ENCODE results near the gene CAMK2N1.

Gene CAMK2N1

DNA sequence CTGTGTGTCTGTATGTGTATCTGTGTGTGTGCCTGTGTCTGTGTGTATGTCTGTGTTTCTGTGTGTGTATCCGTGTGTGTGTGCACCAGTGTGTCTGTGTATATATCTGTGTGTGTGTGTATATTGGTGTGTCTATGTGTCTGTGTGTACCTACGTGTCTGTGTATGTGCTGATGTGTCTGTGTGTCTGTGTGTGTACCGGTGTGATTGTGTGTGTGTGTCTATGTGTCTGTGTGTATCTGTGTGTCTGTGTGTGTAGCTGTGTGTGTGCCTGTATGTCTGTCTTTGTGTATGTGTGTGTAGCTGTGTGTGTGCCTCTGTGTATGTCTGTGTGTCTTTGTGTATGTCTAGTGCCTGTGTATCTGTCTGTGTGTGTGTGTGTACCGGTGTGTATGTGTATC lies 32.0 kb downstream of the CAMK2N1 start:
- TF ChIP-seq, protein P1, sequence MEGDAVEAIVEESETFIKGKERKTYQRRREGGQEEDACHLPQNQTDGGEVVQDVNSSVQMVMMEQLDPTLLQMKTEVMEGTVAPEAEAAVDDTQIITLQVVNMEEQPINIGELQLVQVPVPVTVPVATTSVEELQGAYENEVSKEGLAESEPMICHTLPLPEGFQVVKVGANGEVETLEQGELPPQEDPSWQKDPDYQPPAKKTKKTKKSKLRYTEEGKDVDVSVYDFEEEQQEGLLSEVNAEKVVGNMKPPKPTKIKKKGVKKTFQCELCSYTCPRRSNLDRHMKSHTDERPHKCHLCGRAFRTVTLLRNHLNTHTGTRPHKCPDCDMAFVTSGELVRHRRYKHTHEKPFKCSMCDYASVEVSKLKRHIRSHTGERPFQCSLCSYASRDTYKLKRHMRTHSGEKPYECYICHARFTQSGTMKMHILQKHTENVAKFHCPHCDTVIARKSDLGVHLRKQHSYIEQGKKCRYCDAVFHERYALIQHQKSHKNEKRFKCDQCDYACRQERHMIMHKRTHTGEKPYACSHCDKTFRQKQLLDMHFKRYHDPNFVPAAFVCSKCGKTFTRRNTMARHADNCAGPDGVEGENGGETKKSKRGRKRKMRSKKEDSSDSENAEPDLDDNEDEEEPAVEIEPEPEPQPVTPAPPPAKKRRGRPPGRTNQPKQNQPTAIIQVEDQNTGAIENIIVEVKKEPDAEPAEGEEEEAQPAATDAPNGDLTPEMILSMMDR (IDR thresholded peaks at IDR 0.05): no peak
- H3K27ac ChIP-seq: no peak overlapping the region
- H3K4me3 ChIP-seq: no peak overlapping the region
- DNase-seq (ENCODE audit: low spot score): no peak

DNA sequence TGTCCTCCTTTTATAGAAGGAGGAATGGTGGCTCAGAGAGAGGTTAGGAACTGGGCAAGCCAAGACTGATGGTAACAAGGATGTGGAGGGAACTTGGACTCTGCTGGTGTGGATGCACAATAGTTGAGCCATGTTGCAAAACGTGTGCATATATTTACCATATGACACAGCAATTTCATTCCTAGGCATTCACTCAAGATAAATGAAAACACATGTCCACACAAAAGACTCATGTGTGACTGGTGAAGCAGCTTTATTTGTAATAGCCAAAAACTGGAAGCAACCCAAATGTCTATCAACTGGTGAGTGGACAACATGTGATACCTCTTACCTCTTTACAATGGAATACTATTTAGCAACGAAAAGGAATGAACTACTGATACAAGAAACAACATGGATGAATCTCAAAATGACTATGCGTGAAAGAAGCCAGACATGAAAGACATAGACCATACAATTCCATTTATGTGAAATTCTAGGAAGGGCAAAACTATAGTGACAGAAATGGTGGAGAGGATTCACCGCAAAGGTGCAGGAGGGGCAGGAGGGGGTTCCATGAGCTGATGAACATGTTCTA lies 36.2 kb downstream of the CAMK2N1 start:
- H3K27ac ChIP-seq: no peak overlapping the region
- TF ChIP-seq, protein P1 (IDR thresholded peaks at IDR 0.05): no peak
- H3K4me3 ChIP-seq: no peak overlapping the region
- no peak for DNase-seq (ENCODE audit: low spot score)

DNA sequence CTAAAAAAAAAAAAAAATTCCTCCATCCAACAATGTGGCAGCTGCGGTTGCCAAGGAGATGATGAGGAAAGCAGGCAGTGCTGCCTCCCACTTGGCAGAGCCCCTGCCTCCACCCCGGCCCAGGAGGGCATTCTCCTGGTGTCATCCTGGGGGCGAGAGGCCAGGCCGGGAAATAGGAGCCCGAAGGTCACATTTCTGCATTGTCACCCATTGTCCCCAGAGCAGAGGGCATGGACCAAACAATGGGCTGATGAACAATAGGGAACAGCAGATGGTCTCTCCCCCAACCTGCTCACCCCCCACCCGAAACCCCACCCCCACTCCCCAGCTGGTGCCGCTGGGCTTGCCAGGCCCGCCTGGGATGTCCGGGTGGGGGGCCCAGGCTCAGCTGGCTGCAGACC lies 37.3 kb downstream of the CAMK2N1 start:
- no peak for DNase-seq (ENCODE audit: low spot score)
- H3K27ac ChIP-seq: no peak overlapping the region
- TF ChIP-seq, protein P1 (IDR thresholded peaks at IDR 0.05): no peak
- no peak overlapping the region for H3K4me3 ChIP-seq

DNA sequence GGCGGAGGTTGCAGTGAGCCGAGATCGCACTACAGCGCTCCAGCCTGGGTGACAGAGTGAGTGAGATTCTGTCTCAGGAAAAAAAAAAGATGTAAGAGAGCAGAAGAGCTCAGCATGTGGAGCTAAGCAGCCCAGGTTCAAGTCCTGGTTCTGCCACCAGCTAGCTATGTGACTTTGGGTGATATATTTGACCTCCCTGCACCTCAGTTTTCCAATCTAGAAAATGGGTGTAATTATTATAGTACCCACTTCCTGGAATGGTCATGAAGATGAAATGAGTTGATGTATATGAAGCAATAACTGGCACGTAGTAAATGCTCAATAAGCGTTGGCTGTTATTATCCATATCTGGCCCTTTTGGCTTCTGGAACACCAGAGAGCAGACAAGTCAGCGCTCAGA lies 38.2 kb downstream of the CAMK2N1 start:
- Histone ChIP-seq H3K4me3 (no peak overlapping the region), H3K27ac (no peak overlapping the region)
- DNase-seq (ENCODE audit: low spot score): no peak
- TF ChIP-seq, protein P1 (IDR thresholded peaks at IDR 0.05): no peak

DNA sequence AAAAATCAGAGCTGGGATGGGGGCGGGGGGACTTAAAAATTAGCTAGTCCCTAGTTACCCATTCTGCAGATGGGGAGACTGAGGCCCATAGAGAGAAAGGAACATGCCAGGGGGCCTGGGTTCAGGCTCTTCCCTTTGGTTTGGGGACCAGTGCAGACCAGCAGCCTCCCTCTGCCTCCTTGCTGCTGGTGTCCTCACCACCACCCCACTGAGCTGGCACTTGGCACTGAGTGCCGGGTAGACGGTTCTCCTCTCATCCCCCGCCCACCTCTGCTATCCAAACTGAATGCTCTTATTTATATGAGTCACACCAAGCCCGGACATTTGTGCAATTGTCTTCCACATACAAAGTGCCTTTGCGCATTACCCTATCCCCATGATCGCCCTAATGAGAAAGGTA lies 39.2 kb downstream of the CAMK2N1 start:
- H3K27ac ChIP-seq: no peak overlapping the region
- no peak overlapping the region for H3K4me3 ChIP-seq
- no peak for DNase-seq (ENCODE audit: low spot score)
- TF ChIP-seq, protein P1 (IDR thresholded peaks at IDR 0.05): no peak

DNA sequence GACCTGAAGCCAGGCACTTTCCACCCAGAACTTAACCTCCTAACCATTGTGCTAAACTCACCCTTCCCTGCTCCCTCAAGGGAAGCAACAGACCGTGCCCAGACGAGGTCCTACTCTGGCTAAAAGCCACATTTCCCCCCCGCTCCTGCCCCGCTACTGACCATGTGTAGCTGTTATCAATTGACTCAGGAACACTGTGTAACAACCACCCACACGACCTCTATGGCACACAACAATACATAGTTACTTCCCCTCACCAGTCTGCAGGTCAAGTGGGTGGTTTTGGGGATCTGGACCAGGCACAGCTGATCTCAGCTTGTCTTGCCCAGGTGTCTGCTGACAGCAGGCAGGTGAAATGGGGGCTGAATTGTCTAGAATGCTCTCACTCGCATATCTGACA lies 40.1 kb downstream of the CAMK2N1 start:
- DNase-seq (ENCODE audit: low spot score): no peak

More for the DNA sequence above, 40.1 kb downstream of the CAMK2N1 start:
- no peak overlapping the region for H3K4me3 ChIP-seq
- TF ChIP-seq, protein P1 (IDR thresholded peaks at IDR 0.05): no peak
- H3K27ac ChIP-seq: no peak overlapping the region

All from coronary artery (tissue), 2 donors.